Stimulated activated CD8-positive, alpha-beta memory T cell treated with anti-CD3 and anti-CD28 coated beads, Interleukin-15, amount 100 ng/mL, for 1 hour (primary cell): ENCODE data around the gene SPC25.
"Not testable (repeated sequence)": the region's sequence is repeated elsewhere in the genome, so short reads cannot be mapped to it uniquely, and the experiment has no call there.

ENCODE experiments used
- DNase-seq: peaks from one replicate; pipeline ENCODE4 v3.0.0-alpha.2; 2020; ENCODE audit warnings: low read depth

SPC25 gene, protein sequence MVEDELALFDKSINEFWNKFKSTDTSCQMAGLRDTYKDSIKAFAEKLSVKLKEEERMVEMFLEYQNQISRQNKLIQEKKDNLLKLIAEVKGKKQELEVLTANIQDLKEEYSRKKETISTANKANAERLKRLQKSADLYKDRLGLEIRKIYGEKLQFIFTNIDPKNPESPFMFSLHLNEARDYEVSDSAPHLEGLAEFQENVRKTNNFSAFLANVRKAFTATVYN

DNA sequence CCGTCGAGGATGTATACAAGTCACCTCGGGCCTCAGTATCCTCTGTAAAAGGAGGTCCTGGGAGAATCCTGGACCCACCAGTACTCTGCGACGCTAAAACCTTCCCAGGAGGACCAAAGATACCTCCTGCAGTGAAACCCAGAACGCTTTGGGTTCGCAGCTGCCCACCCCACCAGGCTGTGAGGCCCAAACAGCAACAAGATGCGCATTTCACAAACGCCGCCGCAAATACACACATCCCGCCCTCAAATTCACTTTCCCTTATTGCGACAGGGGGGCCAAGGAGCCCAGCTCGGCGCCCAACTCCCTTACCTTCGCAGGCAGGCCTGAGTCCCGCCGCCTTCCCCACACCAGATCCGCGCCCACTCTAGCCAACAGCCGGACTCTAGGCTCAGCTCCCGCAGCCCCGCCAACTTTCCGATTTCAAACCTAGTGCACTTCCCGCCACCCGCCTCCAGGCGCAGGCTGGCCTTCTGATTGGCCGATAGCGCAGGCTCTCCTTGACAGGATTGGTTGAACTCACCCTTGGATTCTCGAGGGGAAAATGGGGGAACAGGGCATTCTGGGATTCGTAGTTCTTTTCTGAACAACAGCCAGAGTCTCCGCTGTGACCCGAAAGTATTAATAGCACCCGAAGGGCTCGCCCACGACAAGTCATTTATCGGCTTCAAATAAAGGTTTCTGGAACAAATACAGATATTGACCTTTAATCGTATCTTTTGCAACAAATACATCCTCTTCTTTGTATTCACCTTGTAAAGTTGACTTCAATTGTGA is at the start of gene SPC25:
SPC25 (minus strand) TSS at position 425 of the 777 bp plus-strand sequence. CDS start 911 bp downstream, outside the sequence.
- peak; percentile 69 for DNase-seq

DNA sequence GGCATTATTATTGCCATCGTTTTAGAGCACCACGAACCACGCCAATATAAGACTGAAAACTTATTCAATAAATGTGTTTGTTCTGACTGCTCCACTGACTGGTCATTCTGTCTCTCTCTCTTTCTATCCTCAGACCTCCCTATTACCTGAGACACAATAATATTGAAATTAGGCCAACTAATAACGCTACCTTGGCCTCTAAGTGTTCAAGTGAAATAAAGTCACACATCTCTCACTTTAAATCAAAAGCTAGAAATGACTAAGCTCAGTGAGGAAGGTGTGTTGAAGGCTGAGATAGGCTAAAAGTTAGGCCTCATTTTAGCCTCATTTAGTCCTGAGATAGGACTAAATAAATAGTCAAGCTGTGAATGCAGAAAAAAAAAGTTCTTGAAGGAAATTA is 49.7 kb upstream of the SPC25 start:
- DNase-seq = no peak

DNA sequence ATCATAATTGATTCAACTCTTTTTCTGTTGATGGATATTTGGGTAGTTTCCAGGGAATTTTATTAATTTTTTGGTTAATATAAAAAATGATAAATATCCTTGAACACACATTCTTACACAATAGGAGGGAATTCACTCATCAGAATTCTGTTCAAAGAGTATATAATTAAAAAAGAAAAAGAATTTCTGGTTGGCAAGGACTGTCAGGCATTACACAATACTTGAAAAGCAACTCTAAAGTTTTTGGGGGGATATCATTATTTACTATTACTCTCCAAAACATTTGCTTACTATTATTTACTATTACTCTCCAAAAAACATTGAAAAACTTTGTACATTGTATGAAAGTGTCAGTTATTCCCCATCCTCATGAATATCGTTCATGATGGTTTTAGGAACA is 48.8 kb upstream of the SPC25 start:
- DNase-seq = no peak

DNA sequence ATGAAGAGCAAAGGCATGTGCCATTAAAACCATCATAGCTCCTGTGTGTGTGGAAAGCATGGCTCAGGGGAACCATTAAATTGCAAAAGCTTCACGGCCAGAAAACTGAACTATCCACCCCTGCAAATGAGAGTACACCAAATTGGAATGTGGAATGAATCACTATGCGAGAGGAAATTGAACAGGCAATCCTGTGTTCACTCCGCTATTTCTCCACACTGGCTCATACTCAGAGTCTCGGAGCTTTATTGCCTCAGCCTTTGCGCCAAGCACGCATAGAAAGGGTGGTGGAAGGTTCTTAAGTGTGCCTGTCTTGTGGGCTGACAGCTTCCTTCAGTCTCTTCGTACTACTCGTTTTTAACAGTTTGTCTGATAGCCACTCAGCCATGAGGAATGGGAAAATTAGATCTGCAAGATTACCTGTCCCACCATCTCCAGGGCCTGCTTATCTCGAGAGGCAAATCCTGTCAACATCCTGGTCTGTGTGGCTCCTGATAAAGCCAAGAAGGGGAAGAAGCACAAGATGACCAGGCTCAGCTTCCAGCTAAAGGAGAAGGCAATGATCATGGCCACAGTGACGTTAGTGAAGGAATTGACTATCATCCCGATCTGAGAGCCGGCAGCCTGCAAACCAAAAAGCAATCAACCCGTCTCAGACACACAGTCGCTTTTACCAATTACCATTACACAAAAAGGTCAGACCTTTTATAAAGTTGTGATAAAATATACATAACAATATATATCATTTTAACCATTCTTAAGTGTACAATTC is 45.8 kb upstream of the SPC25 start:
- no peak for DNase-seq

DNA sequence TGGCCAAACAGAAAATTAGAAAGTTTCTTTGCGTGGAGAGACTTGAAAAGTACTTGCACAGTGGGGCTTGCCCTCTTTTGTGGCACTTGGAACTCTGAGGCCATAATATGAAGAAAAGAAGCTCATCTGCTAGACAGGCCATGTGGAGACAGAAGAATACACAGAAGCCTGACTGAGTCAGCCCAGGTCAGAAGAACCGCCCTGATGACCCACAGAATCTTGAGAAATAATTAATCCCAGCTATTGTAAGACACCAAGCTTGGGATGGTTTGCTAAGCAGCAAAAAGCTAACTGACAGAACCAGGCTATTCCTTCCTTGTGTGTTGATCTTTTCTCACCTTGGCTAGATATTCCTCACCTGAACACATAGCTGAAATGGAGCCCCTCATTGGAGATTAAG is 44.6 kb upstream of the SPC25 start:
- no peak for DNase-seq

DNA sequence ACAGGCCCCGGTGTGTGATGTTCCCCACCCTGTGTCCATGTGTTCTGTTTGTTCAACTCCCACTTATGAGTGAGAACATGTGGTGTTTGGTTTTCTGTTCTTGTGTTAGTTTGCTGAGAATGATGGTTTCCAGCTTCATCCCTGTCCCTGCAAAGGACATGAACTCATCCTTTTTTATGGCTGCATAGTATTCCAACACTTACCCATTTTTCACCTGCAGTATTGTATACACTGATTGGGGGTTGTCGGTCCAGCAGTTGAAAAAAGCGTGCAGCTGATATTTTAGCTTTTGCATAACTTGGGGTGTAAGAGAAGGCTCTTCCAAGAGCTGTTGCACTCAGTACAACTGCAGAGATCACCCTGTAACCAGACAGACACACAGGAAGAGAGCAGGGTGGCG is 41.9 kb upstream of the SPC25 start:
- not testable (repeated sequence) for DNase-seq

DNA sequence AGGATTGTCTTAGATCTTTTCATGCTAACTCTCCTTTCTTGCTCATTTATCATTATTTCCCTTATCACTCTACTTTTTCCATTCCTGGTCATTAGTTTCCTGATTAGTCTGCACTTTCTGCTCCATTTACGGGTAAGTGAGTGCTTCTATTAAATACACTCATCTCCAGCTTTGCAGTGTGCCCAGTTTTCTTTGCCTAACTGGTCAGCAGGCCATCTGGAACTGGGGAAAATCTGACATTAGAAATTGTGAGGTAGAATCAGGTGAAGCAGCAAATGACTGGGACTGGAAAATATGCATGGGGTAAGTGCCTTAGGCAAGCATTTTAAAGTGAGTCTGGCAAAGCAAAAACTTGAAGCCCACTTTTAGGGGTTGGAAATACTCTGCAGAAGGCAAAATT is 40.0 kb upstream of the SPC25 start:
- no peak for DNase-seq

DNA sequence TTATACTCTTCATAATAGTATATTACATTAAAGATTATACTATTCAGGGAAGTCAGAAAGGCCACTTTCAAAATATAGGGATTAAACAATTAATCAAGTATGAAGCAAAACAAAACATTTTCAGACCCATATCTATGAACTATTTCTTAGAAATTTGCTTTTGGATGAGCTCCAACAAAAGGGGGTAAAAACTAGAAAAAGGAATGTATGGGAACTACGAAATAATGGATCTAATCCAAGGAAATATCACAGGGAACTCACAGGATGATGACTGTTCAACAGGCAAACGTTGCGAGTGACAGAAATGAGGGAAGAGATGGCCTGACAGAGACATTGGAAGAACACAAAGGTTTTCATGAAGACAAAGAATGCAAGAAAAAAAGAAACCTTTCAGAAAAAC is 38.8 kb upstream of the SPC25 start:
- no peak for DNase-seq

DNA sequence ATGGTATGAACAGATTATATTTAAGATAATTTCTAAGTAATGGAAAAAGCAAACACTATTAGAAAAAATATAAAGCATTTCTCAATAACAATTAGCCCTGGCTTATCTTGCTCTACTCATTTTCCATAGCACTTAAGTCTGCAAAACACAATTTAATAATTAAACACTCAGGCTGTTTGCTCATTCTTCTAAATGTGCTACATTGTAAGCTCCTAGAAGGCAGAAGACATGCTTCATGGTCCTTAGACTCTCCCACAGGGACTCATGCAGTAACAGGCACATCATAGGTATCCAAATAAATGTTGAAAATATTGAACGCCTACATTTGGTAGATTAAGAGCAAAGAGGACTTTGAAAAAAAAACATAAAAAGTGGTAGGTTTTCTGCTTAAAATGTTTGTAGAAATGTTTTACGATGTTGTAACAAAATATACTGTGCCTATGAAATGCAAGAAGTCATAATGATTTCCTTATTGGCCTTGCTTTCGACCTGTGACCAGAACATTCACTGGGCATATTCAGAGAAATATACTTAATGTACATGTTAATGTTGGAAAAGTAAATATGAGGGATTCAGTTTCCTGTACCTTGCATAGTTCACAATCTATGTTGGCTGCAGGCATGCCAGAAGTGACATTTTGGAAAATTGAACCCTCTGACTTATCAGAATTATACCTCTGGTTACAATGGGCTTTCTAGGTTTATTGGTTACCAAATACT is 38.0 kb upstream of the SPC25 start:
- no peak for DNase-seq

DNA sequence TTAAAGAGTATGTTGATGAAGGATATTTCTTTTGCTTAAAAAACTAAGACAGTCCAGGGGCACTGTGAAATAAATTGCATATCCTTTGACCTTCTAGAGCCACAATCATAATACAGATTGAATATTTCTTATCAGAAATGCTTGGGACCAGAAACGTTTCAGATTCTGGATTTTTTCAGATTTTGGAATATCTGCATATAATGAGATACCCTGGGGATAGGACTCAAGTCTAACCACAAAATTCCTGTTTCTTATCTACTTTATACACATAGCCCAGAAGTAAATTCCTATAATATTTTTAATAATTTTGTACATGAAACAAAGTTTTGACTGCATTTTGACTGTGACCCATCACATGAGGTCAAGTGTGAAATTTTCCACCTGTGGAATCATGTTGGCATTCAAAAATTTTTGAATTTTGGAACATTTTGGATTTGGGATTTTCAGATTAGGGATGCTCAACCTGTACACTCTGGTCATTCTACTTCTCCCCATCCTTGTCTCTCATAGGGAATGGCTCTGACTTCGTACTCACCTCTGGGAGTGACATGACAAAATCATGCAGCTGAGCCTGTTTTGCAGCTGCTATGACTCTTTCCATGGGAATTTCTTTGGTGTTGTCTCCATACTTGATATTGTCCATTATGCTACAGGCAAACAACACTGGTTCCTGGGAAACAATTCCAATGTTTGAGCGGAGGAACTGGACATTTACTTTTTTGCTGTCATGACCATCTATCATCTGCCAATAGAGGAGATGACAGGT is 36.6 kb upstream of the SPC25 start:
- no peak for DNase-seq

DNA sequence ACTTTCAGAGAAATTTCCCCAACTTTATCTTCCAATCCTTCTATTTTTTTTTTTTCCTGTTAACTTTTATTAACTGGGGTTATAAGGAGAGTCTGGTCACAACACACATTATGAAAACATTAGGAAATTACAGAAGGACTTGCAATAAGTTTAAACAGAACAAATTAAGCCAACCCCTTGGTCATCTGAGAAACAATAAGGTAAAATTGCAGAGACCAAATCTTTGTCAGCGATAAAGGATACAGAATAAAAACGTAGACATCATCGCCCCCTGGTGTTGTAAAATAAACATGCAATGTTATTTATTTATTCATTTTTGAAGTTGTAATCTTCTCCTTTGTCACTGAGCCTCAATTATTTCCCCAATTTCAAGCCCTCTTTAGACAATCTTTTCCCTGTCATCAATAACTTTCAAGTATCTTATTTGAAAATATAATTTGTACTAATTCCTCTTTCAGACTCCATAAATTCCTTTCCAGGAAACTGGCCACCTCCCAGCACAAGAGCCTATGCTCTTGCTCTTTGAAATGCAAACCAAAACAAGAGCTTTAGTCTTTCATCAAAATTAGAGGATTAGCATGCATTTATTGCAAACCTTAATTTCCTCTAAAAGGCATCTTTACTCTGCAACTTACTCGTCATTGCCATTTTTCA is 30.4 kb upstream of the SPC25 start:
- DNase-seq = no peak

DNA sequence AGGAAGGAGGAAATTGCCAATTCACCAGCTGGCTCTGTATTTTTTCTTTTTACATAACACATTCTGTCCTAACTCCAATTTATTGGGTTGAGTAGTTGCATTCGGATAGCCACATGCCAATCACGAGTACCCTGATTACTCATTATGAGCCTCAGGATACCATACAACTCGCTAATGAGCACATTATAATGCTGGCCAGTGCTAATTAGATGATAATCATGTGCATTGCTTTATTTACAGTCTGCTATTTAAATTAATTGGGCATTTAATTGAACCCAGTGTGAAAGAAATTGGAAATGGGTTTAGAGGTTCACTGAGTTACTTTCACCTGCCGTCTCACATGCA is 26.1 kb upstream of the SPC25 start:
- DNase-seq = no peak

DNA sequence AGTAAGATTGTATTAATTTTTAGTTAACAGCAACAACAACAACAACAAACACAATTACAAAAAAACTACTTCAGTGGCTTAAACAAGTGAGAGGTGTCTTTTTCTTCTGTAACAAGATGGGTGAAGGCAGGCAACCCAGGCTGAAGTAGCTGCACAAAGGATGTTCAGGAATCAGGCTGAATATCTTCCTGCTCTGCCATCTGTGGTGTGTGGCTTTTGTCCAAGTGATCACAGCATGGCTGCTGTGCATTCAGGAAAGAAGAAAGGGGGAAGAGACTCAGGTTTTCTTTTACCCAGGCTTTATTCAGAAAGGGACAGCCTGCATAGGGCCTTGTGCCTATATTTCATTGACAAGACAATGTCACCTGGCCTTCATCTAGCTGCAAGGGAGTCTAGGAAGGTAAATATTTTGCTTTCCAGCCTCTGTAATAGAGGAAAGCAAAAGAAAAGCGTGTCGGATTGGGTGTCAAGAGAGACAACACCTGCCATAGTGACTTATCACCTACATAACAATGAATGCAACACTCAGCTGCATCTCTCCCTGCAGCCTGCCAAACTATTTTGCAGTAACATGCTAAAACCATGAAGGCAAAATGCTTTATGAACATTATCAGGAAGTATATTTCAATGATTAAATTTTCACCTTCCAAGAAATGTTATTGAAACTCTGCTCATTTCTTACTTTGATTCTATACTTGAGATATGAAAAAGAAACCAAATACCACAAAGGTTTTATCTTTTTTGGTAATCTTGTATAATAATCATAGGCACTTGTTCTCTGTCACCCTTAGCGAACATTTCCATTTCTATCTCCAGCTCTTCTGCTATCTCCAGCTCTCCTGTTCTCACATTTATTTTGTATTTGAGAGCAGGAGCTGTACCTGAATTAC is 25.5 kb upstream of the SPC25 start:
- DNase-seq = no peak

DNA sequence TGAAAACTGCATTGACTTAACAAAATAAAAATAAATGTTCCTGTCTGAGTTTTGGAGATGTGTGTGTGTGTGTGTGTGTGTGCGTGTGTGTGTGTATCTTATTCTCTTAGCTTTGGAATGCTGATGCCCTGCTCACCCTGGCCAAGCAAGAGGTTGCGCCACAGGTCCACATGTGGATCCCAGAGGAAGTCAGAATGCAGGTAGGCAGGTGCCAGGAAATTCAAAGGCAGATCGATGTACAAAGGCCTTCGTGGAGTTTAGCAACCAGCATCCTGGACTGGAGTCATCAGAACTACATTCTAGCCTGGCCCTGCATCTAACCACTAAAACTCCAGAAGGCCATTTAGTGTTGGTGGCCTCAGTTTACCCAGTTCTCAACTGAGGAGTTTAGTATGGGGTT is 23.3 kb upstream of the SPC25 start:
- no peak for DNase-seq

DNA sequence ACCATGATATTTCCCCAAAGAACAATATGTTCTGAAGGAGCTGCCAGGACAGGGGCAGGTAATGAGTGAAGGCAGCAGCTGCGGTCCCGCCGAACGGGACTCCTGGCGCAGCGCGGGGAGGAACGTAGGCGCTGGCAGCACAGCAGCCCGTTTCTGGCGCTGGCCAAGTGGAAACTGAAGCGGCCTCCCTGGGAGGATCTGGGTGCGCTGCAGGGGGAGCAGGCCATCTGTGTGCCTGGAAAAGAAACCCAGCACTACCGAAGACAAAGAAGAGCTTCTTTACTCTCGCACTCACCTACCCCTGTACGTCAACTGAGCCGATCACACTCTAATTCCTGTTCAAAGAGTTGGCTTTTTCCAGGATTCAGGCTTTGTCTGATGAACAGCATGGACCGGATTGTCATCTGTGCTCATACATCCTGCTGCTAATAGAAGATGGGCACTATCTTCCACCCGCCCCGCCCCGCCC is 22.7 kb upstream of the SPC25 start:
- no peak for DNase-seq

DNA sequence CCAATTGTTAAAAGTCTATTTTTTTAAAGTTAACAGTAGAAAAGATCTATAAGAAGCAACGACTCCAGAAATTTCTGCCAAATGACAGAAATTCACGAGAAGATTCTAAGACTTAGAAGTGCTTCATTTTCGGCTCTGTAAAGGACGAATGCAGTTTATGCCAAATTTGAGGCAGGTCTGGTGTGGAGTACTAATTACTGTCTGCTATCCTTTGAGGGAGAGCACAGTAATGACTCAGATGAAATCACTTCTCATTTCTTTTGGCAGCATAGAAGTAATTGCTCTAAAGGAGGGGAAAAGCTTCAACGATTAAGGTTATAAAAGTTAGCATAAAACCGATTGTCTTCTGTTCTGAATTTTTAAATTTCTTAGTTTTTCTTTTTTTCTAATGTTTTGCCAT is 22.2 kb upstream of the SPC25 start:
- DNase-seq = no peak

DNA sequence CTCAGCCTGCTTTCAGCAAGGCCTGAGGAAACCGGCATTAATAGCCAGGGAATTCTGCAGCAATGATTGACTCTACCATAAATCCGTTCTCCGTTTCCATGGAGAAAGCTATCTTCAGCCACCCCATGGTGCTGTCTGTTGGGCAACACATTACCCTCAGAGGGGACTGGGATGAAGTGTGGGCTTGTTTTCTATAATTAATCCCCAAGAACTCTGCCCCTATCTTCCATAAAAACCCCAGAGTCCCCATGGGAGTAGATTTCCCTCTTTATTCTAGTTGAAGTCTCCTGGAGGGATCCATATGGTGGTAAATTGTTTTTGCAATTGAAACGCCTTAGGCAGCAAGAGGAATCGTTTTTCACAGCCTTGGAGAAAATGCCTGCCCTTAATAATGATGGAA is 20.1 kb upstream of the SPC25 start:
- no peak for DNase-seq

DNA sequence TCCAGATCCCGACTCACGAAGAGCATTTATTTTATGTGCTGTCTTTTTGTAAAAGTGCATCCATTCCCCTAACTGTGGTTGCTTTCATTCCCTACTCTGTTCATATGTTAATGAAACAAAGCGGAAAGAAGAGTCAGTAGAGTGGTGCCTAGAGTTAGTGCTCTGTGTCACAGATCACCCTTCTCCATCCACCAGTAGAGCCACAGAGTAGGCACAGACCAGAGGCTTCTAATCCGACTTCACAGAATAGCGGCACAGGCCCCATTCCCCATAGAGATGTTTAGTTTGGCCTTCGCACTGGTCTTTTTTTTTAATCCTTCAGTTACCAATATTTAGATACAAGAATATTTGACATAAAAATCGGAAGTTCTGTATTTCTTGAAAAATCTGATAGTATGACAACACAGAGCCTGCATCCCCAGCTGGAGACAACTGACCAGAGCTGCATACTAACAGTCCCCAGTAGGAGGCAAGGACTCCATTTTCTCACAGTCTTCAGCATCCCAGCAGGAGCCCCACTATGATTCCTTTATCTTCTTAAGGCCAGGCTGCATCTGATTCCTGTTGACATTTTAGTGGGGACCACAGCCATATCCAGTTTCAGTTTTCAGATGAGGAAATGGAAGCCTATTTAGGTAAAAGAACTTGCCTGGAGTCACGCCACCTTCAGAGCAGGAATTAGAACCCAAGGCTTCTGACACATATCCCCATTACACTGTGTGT is 17.9 kb upstream of the SPC25 start:
- DNase-seq = no peak

DNA sequence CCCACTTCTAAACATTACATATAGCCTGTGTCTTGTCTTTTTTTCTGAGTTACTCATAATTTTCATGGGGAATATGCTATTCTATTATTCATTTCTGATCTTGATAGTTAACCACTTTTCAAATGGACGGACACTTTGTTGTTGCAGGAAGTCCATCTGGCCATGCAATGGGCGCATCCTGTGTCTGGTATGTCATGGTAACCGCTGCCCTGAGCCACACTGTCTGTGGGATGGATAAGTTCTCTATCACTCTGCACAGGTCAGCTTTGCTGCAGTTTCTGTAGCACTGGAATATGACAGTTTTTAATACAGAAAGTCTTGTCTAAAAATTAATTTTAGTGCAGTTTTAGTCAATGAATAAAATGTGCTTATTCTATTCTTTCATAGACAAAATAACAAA is 14.1 kb upstream of the SPC25 start:
- no peak for DNase-seq
